Panc1 (cell line): ENCODE measurements around the gene TMEM175.

Experiments
- POLR2AphosphoS5 ChIP-seq: IDR thresholded peaks from 2 replicates; pipeline ENCODE4 v1.6.1; 2012; ENCODE audit warnings: mild to moderate bottlenecking, low read depth, low read length, moderate library complexity
- SIN3A ChIP-seq: IDR thresholded peaks from 2 replicates; pipeline ENCODE4 v1.6.1; 2012; ENCODE audit warnings: low read depth, mild to moderate bottlenecking, low read length, moderate library complexity, borderline replicate concordance; ENCODE audit not compliant: insufficient read depth
- TCF7L2 ChIP-seq: IDR thresholded peaks from 2 replicates; pipeline ENCODE4 v1.6.1; 2011; ENCODE audit warnings: mild to moderate bottlenecking, low read depth, low read length, inconsistent platforms
- TF ChIP-seq, protein P1 (sequence below): fragments of 450-650 bp; IDR thresholded peaks from 2 replicates; pipeline ENCODE4 v1.5.1; 2017; ENCODE audit warnings: mild to moderate bottlenecking

DNA sequence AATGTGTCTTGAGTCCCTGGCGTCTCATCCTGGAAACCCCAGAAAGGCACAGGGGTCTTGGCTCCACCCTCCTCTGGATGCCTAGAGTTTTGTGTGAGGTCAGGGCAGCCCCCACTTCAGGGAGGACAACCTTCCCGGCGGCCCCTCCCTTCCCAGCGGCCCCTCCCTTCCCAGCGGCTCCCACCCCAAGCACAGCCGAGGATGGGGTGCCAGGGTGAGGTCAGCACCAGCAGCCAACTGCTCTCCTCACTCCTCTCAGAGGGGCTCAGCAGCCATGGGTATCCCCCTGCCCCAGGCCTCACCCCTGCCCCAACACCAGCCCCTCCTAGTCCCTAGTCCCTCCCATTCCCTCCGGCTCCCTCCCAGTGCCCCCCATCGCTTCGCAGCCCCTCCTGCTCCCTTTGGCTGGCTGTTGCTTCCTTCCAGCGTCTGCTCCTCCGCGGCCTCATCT is 23.7 kb downstream of the TMEM175 start:
- TF ChIP-seq, protein P1, sequence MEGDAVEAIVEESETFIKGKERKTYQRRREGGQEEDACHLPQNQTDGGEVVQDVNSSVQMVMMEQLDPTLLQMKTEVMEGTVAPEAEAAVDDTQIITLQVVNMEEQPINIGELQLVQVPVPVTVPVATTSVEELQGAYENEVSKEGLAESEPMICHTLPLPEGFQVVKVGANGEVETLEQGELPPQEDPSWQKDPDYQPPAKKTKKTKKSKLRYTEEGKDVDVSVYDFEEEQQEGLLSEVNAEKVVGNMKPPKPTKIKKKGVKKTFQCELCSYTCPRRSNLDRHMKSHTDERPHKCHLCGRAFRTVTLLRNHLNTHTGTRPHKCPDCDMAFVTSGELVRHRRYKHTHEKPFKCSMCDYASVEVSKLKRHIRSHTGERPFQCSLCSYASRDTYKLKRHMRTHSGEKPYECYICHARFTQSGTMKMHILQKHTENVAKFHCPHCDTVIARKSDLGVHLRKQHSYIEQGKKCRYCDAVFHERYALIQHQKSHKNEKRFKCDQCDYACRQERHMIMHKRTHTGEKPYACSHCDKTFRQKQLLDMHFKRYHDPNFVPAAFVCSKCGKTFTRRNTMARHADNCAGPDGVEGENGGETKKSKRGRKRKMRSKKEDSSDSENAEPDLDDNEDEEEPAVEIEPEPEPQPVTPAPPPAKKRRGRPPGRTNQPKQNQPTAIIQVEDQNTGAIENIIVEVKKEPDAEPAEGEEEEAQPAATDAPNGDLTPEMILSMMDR: no peak
- TF ChIP-seq POLR2AphosphoS5: no peak
- TF ChIP-seq TCF7L2: no peak
- TF ChIP-seq SIN3A: no peak
